ENCODE results near the gene CCDC68. TPM values are rescaled to one million over a fixed set of nuclear protein-coding genes. Genes with fewer than 3 reads are reported as not detected.
"Not testable (repeated sequence)": the region's sequence is repeated elsewhere in the genome, so short reads cannot be mapped to it uniquely, and the experiment has no call there.

The CCDC68 gene
- total RNA-seq, 1 donor from 2014 or later = not detected

- H3K36me3 Mint-ChIP-seq = no peaks in the 10 kb centered on the region
Measured at GRCh38 chr18:54860941-54861340, 98.3 kb downstream of the CCDC68 start.

GRCh38 chr18:54859667-54860421 lies 99.4 kb downstream of the CCDC68 start:
- no peak overlapping the region for H3K4me3 Mint-ChIP-seq
- H3K4me1 Mint-ChIP-seq = no peaks in the 10 kb centered on the region
- no peak for DNase-seq (ENCODE audit: low spot score in 2 of 2, unreplicated experiment in 2 of 2)
- H3K27me3 Mint-ChIP-seq (ENCODE audit: low read depth) = peaks cover 7% of the 10 kb centered on the region
- no peak for TF ChIP-seq CTCF (IDR thresholded peaks at IDR 0.05; ENCODE audit: unreplicated experiment)
- no peaks in the 10 kb centered on the region for H3K36me3 Mint-ChIP-seq
- peaks cover 8% of the 10 kb centered on the region for H3K9me3 Mint-ChIP-seq
- H3K27ac Mint-ChIP-seq = no peak overlapping the region

More at GRCh38 chr18:54860941-54861340, 98.3 kb downstream of the CCDC68 start:
- H3K4me3 Mint-ChIP-seq = no peak overlapping the region
- no peak for TF ChIP-seq CTCF (IDR thresholded peaks at IDR 0.05; ENCODE audit: unreplicated experiment)
- no peaks in the 10 kb centered on the region for H3K4me1 Mint-ChIP-seq
- H3K9me3 Mint-ChIP-seq = peaks cover 5% of the 10 kb centered on the region
- no peak for DNase-seq (ENCODE audit: low spot score in 2 of 2, unreplicated experiment in 2 of 2)
- no peak overlapping the region for H3K27ac Mint-ChIP-seq
- H3K27me3 Mint-ChIP-seq (ENCODE audit: low read depth) = peaks cover 7% of the 10 kb centered on the region

- Mint-ChIP-seq H3K36me3 (no peaks in the 10 kb centered on the region), H3K4me3 (no peak overlapping the region), H3K4me1 (no peaks in the 10 kb centered on the region), H3K9me3 (peaks cover 6% of the 10 kb centered on the region), H3K27ac (no peak overlapping the region), H3K27me3 (ENCODE audit: low read depth) (peaks cover 7% of the 10 kb centered on the region)
- no peak for TF ChIP-seq CTCF (IDR thresholded peaks at IDR 0.05; ENCODE audit: unreplicated experiment)
- no peak for DNase-seq (ENCODE audit: low spot score in 2 of 2, unreplicated experiment in 2 of 2)
Measured at GRCh38 chr18:54857499-54857898, 101.8 kb downstream of the CCDC68 start.

- no peak for DNase-seq (ENCODE audit: low spot score in 2 of 2, unreplicated experiment in 2 of 2)
- Mint-ChIP-seq H3K27ac (no peak overlapping the region), H3K27me3 (ENCODE audit: low read depth) (peaks cover 4% of the 10 kb centered on the region), H3K9me3 (peaks cover 6% of the 10 kb centered on the region), H3K4me1 (no peaks in the 10 kb centered on the region), H3K4me3 (no peak overlapping the region), H3K36me3 (no peaks in the 10 kb centered on the region)
- no peak for TF ChIP-seq CTCF (IDR thresholded peaks at IDR 0.05; ENCODE audit: unreplicated experiment)
Measured at GRCh38 chr18:54856105-54856646, 103.1 kb downstream of the CCDC68 start.

GRCh38 chr18:54855050-54855449 lies 104.2 kb downstream of the CCDC68 start:
- not testable (repeated sequence) for H3K27me3 Mint-ChIP-seq (ENCODE audit: low read depth); DNase-seq (ENCODE audit: low spot score in 2 of 2, unreplicated experiment in 2 of 2); H3K36me3 Mint-ChIP-seq; H3K4me3 Mint-ChIP-seq; H3K4me1 Mint-ChIP-seq; H3K27ac Mint-ChIP-seq; H3K9me3 Mint-ChIP-seq
